NCI-H524 treated with DMSO at 0.1 percent for 48 hours (cell line): ENCODE measurements around the gene OR2A7.
"Not testable (repeated sequence)": the region's sequence is repeated elsewhere in the genome, so short reads cannot be mapped to it uniquely, and the experiment has no call there.

Experiments used
- DNase-seq: peaks from one replicate; lab custom pipeline; 2025; lab: John Stamatoyannopoulos, UW

OR2A7 gene

DNA sequence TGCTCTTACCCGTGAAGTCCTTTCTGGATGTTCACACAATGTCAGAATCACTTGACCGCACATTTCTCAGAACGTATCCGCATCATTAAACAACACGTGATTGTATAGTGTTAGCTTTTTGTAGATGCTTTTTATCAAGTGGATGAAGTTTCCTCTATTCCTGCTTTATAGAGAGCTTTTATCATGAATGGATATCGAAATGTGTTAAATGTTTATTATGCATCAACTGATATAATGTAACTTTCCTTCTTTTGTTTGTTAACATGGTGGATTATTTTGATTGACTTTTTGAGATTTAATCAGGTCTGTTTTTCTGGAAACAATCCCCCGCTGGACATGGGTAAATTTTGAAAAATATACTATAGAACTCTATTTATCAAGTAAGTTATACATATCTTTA, at the start of gene OR2A7:
Gene OR2A7, minus strand, starts transcription at position 101 of the 400 bp plus-strand sequence. CDS start 5,164 bp downstream, outside the sequence.
- DNase-seq = not testable (repeated sequence)

DNA sequence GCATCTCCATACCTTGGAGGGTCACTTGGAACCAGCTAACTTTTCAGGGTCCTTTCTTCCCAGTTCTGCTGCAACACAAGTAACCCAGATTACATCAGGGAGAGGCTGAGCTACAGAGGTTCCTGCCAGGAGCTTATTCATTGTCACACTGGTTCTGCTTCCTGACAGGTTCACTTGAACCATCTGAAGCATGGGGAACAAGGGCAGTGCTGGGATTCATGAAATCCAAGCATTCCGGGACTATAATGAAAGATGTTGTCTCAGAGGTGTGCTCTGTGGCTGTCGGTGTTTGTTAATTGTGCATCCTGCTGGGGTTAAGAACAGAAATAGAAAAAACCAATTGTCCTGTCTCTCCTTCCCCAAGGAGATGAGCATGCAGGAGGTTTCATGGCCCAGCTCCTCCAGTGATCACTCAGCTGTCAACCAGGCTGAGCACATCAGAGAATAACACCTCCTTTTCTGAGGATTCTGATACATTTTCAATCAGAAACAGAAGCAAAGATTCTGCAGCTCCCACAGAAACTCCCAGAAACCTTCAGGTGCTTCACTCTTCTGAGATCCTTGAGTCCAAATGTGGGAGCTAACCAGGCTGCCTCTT, 47.4 kb upstream of the OR2A7 start, which contains the start of gene OR2A1:
Gene OR2A1, plus strand, starts transcription at position 548 of the 598 bp plus-strand sequence. CDS start 5,706 bp downstream, outside the sequence.
- DNase-seq = not testable (repeated sequence)

DNA sequence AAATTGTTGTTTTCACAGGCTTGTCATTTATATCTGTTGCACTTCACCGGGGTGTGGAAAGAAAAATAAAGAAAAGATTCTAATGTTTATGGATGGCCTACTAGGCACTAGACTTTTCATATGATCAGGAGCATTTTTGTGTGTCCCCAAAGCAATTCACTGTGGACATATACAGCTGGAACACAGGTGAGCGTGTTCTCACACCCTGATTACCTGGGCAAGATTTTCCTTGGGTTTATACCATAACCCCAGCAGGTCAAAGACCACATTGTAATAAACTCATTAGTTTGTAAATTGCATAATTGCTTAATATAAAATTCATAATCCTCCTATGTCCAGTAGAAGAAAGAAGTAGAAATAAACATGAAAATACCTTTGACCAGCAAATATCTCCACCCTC, 46.6 kb upstream of the OR2A7 start:
- DNase-seq = not testable (repeated sequence)

DNA sequence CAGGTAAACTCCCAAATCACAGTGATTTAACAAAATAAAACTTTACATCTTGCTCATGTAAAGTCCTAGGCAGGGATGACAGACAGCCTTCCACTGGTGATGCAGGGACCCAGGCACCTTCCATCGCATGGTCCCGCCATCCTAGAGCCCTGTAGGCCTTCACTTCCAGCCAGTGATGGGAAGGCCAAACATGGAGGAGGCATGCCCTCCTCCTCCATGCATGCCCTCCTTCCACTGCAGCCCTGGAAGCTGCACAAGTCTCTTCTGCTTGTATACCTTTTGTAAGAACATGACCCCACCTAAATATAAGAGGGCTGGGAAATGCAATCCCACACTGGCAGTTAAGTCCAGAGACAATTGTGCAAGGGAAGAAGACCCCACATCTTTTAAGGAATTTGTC, 45.1 kb upstream of the OR2A7 start:
- DNase-seq = not testable (repeated sequence)

- not testable (repeated sequence) for DNase-seq
Measured at GRCh38 chr7:144305156-144305555, 40.6 kb upstream of the OR2A7 start.

DNA sequence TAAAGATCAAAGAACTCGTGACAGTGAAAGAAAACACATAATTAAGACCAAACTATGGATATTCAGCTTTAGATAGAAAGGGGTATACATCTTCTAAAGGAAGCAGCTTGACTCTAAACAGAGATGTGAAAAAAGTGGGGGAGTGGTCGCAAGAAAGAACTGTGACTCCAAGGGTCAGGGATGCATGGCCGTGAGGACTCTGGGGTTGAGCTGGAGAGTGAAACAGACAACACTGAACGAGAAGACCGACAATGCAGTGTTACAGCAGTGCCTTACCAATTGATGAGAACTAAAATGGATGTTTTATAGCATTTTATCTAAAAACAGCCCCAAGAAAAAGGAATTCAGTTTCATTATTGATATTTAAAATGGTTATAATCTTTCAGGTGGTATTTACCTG, 39.0 kb upstream of the OR2A7 start:
- DNase-seq = not testable (repeated sequence)

DNA sequence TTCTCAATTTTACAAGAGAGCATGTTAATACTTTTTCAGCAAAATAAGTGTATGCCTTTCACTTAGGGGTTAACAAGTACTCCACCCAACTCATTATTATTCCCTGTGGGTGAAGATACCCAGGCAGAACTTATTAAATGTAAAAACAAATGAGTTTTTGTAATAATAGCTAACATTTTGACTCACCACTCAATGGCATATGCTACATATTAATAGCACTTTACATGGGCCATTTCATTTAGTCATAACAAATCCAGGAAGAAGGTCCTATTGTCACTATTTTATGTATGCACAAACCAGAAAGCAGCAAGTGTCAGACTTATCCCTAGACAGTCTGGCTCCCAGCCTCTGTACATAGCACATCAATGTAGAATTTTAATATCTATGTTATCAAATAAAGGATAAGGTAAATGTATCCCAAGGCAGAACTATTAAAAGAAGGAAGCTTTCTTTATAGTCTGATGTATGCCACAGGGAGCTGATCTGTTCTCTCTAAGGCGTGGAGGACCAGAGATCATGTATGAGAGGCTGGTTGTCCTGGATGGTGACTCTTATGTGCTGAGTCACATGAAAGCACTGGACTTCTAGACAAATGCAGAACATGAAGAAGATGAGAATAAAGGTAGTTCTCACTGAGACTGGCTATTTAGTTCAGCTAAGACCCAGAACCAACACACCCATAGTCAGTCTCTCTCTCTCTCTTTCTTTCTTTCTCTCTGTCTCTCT, 38.1 kb upstream of the OR2A7 start:
- not testable (repeated sequence) for DNase-seq

DNA sequence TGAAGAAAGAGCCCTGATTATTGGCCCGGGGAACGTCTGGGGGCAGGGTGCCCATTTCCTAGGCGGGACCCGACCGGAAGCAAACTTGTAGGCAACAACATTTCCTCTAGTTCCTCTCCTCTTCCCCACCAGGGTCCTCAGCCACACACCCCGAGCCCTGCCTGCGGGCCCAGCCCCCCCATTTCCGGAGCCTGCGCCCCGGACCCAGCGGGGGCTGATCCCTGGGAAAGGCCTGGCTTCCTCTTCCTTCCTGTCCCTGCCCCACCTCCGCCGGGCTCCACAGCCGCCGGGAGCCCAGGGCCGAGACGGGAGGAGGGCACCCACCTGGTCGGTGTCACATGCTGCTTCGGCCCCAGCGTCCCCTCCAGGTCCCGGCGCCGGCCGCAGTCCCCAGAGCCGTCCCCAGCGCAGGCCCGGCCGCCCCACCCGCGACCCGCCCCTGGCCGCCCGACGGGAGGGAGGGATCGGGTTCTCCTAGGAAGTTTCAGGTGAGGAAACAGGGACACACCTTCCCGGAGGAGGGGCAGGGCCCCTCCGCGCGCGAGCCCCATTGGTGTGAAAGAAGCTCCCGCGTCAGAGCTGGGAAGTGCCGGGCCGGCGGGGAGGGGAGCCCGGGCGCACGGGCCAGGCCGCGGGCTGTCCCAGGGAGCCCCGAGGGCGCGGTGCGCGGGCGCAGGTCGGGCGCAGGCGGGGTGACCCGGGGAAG, 29.4 kb upstream of the OR2A7 start:
- DNase-seq = not testable (repeated sequence)

- not testable (repeated sequence) for DNase-seq
Measured at GRCh38 chr7:144292384-144293161, 28.0 kb upstream of the OR2A7 start.

- DNase-seq = not testable (repeated sequence)
Measured at GRCh38 chr7:144291607-144292006, 27.0 kb upstream of the OR2A7 start.

DNA sequence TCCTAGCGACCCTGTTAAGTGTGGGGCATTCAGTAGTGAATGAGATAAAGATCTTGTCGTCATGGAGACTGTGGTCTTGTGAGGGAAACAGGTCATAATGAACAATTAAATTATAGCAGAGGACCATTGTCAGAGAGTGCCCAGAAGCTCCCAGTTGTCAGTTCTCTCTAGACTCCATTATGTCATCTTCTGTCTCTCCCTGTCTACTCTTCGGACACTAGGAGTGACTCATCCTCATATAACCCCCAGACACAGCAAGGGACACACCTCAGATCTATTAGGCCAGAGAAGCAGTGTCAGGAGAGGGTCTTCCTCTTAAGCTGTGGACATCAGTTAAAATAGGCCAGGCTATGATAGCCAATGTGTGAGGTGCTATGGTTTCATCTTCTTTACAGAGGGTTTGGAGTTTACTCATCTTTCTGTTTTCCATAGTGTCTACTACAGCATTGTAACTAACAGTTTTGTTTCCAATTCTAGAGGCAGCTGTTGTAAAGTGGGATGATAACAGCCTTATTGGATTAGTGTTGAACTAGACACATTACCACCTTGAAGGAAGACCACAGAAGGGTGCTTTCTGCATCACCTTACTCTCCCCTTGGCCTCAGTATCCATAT, 22.7 kb upstream of the OR2A7 start:
- DNase-seq = not testable (repeated sequence)

GRCh38 chr7:144283716-144284115, 19.1 kb upstream of the OR2A7 start:
- DNase-seq = not testable (repeated sequence)

DNA sequence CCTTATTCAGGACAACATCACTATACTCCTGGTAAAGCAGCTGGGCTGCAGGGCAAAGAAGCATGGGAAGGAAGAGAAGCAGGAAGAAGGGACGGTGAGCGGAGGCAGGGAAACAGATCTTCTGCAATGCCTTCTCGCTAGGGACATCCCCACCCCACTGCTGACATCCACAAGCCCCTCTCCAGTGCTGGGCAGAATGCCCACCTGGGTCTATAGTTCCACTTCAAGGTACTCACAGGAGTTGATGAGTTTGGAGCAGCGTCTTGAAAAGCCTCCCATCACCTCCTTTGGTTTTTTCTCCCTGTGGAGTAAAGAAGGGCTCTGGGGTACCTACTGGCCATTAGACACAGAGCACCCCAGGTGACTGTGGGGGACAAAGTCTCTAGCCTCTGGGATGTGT, 17.9 kb upstream of the OR2A7 start:
- DNase-seq = not testable (repeated sequence)

DNA sequence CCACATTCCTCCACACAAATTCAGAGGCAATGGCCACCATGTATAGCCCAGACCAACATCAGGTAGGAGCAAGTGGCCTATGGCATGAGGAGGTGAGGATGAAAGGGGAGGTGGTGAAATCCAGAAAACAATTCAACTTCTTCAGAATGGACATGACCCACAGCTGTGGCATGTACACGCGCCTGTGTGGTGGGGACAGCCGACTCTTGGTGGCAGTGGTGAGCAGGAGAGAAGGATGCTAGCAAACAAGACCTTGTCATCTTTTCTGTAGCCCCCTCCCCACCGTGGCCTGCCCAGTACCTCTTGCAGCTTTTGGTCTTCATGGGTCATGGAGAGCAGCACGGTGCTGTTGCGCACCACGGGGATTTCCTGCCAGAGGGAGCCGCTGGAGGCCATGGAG, 17.4 kb upstream of the OR2A7 start:
- DNase-seq = not testable (repeated sequence)

GRCh38 chr7:144280010-144280409, 15.4 kb upstream of the OR2A7 start:
- not testable (repeated sequence) for DNase-seq

- not testable (repeated sequence) for DNase-seq
Measured at GRCh38 chr7:144275281-144275680, 10.7 kb upstream of the OR2A7 start.

- DNase-seq = not testable (repeated sequence)
Measured at GRCh38 chr7:144269188-144269587, 4.6 kb upstream of the OR2A7 start, which contains the start of gene CTAGE8. Gene CTAGE8, minus strand, starts transcription at chr7:144269288. Its CDS starts 38 bp downstream, at chr7:144269250.

DNA sequence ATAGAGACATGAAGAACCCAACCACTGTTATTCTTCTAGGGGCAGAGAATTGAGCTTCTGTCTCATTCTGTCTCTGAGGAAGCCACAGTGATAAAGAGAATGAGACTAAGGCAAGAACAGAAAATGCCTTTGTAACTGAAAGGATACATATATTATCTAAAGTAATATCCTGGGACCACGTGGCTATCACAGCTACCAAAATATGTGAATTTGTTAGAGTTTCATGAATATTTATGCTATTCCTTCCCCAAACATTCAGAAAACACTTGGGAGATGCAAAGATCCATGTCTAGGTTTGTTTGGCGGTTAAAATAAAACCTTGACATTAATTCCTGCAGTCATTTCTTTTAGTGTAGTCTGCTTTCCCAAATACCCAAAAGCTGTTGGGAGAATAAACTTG, 2.5 kb downstream of the OR2A7 start:
- not testable (repeated sequence) for DNase-seq

- not testable (repeated sequence) for DNase-seq
Measured at GRCh38 chr7:144259067-144259466, 5.5 kb downstream of the OR2A7 start.

GRCh38 chr7:144256112-144256511, 8.5 kb downstream of the OR2A7 start:
- no peak for DNase-seq

GRCh38 chr7:144255471-144255897, 9.1 kb downstream of the OR2A7 start:
- no peak for DNase-seq
